H1 (cell line): ENCODE measurements around the gene CBY2. TPM values are rescaled to one million over a fixed set of nuclear protein-coding genes. Genes with fewer than 3 reads are reported as not detected.

ENCODE experiments used
- ASH2L ChIP-seq: fragments of 200-600, 300-600 bp; sonication (generic); IDR thresholded peaks from one replicate; pipeline ENCODE4 v1.7.1; 2017; ENCODE audit warnings: low read length
- CTBP2 ChIP-seq: IDR thresholded peaks from 2 replicates; pipeline ENCODE4 v1.7.0; 2011; ENCODE audit warnings: borderline replicate concordance, mild to moderate bottlenecking, moderate library complexity, mixed read lengths, low read length; ENCODE audit not compliant: insufficient read depth, insufficient read length
- GABPA ChIP-seq: IDR thresholded peaks from 2 replicates; pipeline ENCODE4 v1.6.1; 2011; ENCODE audit warnings: mild to moderate bottlenecking, low read length, moderate library complexity, borderline replicate concordance; ENCODE audit not compliant: insufficient read depth
- GTF2F1 ChIP-seq: IDR thresholded peaks from 2 replicates; pipeline ENCODE4 v1.6.1; 2012; ENCODE audit warnings: low read depth, low read length, improper control_type of control experiment, borderline replicate concordance
- TBP ChIP-seq: IDR thresholded peaks from 2 replicates; pipeline ENCODE4 v1.6.1; 2011; ENCODE audit warnings: low read depth, low read length, improper control_type of control experiment
- polyA plus RNA-seq, 7 experiments: library from polyadenylated mRNA; depleted of rRNA in 3 of 7; stranded (reverse) in 5 of 7; unstranded in 2 of 7; fragments of >200 nt in 5 of 7; fragments of 200-250 nt in 2 of 7; gene quantifications; 1 replicate in 5 of 7; 2 replicates in 1 of 7; 4 replicates in 1 of 7; pipeline versions ENCODE4 v1.2.1 to v1.2.3, GENCODE V29; 2011 to 2013; ENCODE audit warnings: missing spikeins in 2 of 7, mixed read lengths in 2 of 7
- total RNA-seq: library from RNA; stranded (reverse); fragmentation: NEBNext Ultra II Directional; extraction: Animal tissue kit (Norgen Biotek cat#: 25700); gene quantifications from 2 replicates; pipeline ENCODE4 v1.2.1, GENCODE V29; 2021
- TF ChIP-seq, protein P1 (sequence below): IDR thresholded peaks from 2 replicates; pipeline ENCODE4 v1.6.1; 2012; ENCODE audit warnings: inconsistent platforms

The CBY2 gene
- total and polyA plus RNA-seq, 2 of the 8 experiments (the other 6 are each of a cell fraction or from before 2014, with no cell fraction given): not detected

DNA sequence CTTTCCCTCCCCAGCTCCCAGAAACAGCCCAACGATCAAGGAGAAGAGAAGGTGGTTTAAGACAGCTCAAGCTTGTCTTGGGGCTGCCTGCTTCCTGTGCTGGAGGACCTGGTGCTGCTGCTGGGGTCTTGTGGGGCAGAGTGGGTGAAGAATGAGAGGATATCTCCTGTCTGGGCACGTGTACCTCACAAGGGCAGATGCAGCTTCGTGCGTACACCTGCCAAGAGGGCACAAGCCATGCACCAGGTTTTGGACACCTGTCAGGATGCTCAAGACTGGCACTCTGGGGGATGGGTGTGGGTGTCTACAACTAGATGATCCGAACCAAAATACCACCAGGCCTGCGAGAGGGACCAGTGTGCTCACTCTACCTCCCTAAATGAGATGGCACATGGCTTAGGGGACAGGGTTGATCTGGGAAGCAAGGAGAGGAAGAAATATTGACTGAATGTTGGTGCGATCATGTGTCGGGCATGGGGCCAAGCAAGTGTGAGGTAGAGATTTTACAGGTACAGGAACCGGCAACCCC lies 2.2 kb downstream of the CBY2 start (continued):
- TF ChIP-seq CTBP2 (no peak), GTF2F1 (no peak), TBP (no peak), ASH2L (no peak), GABPA (no peak)
- TF ChIP-seq, protein P1, sequence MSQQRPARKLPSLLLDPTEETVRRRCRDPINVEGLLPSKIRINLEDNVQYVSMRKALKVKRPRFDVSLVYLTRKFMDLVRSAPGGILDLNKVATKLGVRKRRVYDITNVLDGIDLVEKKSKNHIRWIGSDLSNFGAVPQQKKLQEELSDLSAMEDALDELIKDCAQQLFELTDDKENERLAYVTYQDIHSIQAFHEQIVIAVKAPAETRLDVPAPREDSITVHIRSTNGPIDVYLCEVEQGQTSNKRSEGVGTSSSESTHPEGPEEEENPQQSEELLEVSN: no peak
